HCT116 (cell line): ENCODE results near the gene SLC25A45.

ENCODE experiments used
- EZH2 ChIP-seq: fragments of 200-600 bp; sonication (generic); IDR thresholded peaks from 2 replicates; pipeline ENCODE4 v1.6.1; 2017; ENCODE audit warnings: antibody characterized with exemption, mixed run types
- YY1 ChIP-seq: IDR thresholded peaks from 2 replicates; pipeline ENCODE4 v1.6.1; 2011; ENCODE audit warnings: low read length, low read depth, moderate library complexity, mild to moderate bottlenecking; ENCODE audit not compliant: insufficient replicate concordance; ENCODE audit errors: extremely low read depth
- TF ChIP-seq, protein P1 (sequence below), 3 experiments: fragments of 200-600 bp in 1 of 3; sonication (generic) in 1 of 3; IDR thresholded peaks in 2 of 3; conservative IDR thresholded peaks in 1 of 3; 2 replicates each; pipeline ENCODE4 v1.5.1; 2012 to 2017; ENCODE audit warnings: low read depth in 2 of 3, low read length in 2 of 3, antibody characterized with exemption in 1 of 3, borderline replicate concordance in 1 of 3, control low read depth in 1 of 3, mild to moderate bottlenecking in 1 of 3, mixed read lengths in 1 of 3, mixed run types in 1 of 3, moderate library complexity in 1 of 3; ENCODE audit not compliant: insufficient read depth in 1 of 3
- TF ChIP-seq, protein P2 (sequence below): IDR thresholded peaks from 2 replicates; pipeline ENCODE4 v1.6.1; 2012; ENCODE audit warnings: low read depth

DNA sequence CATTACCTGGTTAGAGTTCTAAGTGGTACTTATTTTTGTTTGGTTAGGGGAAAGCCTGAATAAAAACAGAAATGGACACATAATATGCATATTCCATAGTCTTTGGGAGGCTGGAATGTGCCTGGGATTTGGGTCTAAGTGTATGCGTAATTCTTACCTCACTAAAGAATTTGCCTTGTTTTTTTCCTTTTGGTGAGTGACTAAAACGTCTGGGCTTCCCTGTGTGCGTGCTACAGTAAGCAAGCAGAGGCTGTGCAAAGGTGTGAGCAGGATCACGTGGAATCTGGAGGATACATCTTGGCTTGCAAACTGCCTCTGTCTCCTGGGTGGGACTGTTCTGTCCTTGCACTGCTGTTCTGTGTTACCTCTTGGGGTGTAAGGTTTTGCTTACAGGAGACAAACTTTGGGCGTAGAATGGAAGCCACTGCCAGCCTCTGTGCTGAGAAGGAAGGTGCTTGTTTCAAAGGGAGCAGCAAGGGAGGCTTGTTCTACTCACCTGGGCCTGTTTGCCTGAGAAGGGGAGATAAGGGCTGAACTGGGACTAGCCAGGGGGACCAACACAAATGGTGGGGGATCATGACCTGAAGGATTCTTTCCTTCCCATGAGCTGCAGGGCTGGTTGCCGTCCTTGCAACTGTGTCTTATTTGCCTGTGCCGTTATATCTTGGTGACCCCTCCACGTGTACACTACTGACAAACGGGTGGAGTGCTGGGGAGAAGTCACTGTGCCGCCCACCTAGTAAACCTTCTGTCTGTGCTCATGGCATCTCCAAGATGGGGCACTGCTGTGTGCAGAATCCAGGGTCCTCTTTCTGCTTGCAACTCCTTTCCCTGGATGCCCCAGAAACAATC is 44.6 kb upstream of the SLC25A45 start:
- TF ChIP-seq, protein P1, sequence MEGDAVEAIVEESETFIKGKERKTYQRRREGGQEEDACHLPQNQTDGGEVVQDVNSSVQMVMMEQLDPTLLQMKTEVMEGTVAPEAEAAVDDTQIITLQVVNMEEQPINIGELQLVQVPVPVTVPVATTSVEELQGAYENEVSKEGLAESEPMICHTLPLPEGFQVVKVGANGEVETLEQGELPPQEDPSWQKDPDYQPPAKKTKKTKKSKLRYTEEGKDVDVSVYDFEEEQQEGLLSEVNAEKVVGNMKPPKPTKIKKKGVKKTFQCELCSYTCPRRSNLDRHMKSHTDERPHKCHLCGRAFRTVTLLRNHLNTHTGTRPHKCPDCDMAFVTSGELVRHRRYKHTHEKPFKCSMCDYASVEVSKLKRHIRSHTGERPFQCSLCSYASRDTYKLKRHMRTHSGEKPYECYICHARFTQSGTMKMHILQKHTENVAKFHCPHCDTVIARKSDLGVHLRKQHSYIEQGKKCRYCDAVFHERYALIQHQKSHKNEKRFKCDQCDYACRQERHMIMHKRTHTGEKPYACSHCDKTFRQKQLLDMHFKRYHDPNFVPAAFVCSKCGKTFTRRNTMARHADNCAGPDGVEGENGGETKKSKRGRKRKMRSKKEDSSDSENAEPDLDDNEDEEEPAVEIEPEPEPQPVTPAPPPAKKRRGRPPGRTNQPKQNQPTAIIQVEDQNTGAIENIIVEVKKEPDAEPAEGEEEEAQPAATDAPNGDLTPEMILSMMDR (IDR thresholded peaks at IDR 0.05 in 2 of 3, conservative IDR thresholded peaks at IDR 0.05 in 1 of 3; ENCODE audit: borderline replicate concordance in 1 of 3, insufficient read depth in 1 of 3, low read depth in 2 of 3, low read length in 2 of 3), result no peak
- no peak for TF ChIP-seq YY1
- TF ChIP-seq, protein P2, sequence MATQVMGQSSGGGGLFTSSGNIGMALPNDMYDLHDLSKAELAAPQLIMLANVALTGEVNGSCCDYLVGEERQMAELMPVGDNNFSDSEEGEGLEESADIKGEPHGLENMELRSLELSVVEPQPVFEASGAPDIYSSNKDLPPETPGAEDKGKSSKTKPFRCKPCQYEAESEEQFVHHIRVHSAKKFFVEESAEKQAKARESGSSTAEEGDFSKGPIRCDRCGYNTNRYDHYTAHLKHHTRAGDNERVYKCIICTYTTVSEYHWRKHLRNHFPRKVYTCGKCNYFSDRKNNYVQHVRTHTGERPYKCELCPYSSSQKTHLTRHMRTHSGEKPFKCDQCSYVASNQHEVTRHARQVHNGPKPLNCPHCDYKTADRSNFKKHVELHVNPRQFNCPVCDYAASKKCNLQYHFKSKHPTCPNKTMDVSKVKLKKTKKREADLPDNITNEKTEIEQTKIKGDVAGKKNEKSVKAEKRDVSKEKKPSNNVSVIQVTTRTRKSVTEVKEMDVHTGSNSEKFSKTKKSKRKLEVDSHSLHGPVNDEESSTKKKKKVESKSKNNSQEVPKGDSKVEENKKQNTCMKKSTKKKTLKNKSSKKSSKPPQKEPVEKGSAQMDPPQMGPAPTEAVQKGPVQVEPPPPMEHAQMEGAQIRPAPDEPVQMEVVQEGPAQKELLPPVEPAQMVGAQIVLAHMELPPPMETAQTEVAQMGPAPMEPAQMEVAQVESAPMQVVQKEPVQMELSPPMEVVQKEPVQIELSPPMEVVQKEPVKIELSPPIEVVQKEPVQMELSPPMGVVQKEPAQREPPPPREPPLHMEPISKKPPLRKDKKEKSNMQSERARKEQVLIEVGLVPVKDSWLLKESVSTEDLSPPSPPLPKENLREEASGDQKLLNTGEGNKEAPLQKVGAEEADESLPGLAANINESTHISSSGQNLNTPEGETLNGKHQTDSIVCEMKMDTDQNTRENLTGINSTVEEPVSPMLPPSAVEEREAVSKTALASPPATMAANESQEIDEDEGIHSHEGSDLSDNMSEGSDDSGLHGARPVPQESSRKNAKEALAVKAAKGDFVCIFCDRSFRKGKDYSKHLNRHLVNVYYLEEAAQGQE, result no peak
- TF ChIP-seq EZH2, result no peak
